NCI-H2107 treated with DMSO at 0.1 percent for 48 hours (cell line): ENCODE measurements around the gene AKTIP.
"Not testable (repeated sequence)": the region's sequence is repeated elsewhere in the genome, so short reads cannot be mapped to it uniquely, and the experiment has no call there.

Experiments
- DNase-seq: peaks from one replicate; lab custom pipeline; 2025; ENCODE audit not compliant: unreplicated experiment; lab: John Stamatoyannopoulos, UW

The AKTIP gene

GRCh38 chr16:53515811-53516210 lies 12.8 kb upstream of the AKTIP start:
- no peak for DNase-seq

GRCh38 chr16:53515259-53515658 lies 12.2 kb upstream of the AKTIP start:
- no peak for DNase-seq

- DNase-seq, result not testable (repeated sequence)
These were observed 9.8 kb upstream of the AKTIP start for GRCh38 chr16:53512795-53513194.

GRCh38 chr16:53511403-53512280 lies 8.6 kb upstream of the AKTIP start:
- no peak for DNase-seq

- no peak for DNase-seq
These were observed 8.0 kb upstream of the AKTIP start for GRCh38 chr16:53511084-53511402.

GRCh38 chr16:53510704-53511070 lies 7.7 kb upstream of the AKTIP start:
- DNase-seq, result no peak

- DNase-seq, result peak; percentile 13
These were observed 7.1 kb upstream of the AKTIP start for GRCh38 chr16:53509906-53510703.

- no peak for DNase-seq
These were observed 4.6 kb upstream of the AKTIP start for GRCh38 chr16:53507464-53508179.

- no peak for DNase-seq
These were observed 3.2 kb upstream of the AKTIP start for GRCh38 chr16:53506254-53506653.

- DNase-seq, result no peak
These were observed 1.7 kb upstream of the AKTIP start for GRCh38 chr16:53504665-53505064.

GRCh38 chr16:53503991-53504663 lies 1.1 kb upstream of the AKTIP start:
- no peak for DNase-seq

GRCh38 chr16:53503270-53503923 lies 388 bp upstream of the AKTIP start:
- DNase-seq, result peak; percentile 98

GRCh38 chr16:53501216-53501859 lies 1.7 kb downstream of the AKTIP start:
- DNase-seq, result no peak

GRCh38 chr16:53498984-53499383 lies 4.0 kb downstream of the AKTIP start:
- DNase-seq, result no peak

- no peak for DNase-seq
These were observed 7.7 kb downstream of the AKTIP start for GRCh38 chr16:53495325-53495724.

GRCh38 chr16:53494636-53495035 lies 8.4 kb downstream of the AKTIP start:
- DNase-seq, result no peak

- no peak for DNase-seq
These were observed 10.5 kb downstream of the AKTIP start for GRCh38 chr16:53492503-53492902.

GRCh38 chr16:53489755-53490154 lies 13.3 kb downstream of the AKTIP start:
- DNase-seq, result no peak

- no peak for DNase-seq
These were observed 16.8 kb downstream of the AKTIP start for GRCh38 chr16:53486230-53486629.

GRCh38 chr16:53484542-53484941 lies 18.5 kb downstream of the AKTIP start:
- no peak for DNase-seq
